ENCODE results near the gene EMC8. TPM values are rescaled to one million over a fixed set of nuclear protein-coding genes. Genes with fewer than 3 reads are reported as not detected.
A peak's percentile ranks its signal among the peaks of the same experiment; 100 is the strongest.

The EMC8 gene
- total RNA-seq = 10 to 100 TPM; 18.8 to 40.7 TPM

GRCh38 chr16:85799497-85800320 is at the start of gene EMC8, which contains the start of gene COX4I1:
Gene EMC8, minus strand, starts transcription at chr16:85799544. Its CDS starts 249 bp downstream, at chr16:85799295.
Gene COX4I1, plus strand, starts transcription at chr16:85799695. Its CDS starts 1,511 bp downstream, at chr16:85801206.
- Histone ChIP-seq H3K27me3 (no peaks in the 10 kb centered on the region), H3K4me1 (peaks cover 0 to 41% of the 10 kb centered on the region in 2 donors), H3K9me3 (no peaks in the 10 kb centered on the region), H3K36me3 (peaks cover 49% of the 10 kb centered on the region), H3K27ac (peak within 1 kb of the TSS; percentile 89 to 97), H3K4me3 (peak within 1 kb of the TSS; percentile 71 to 100)
- TF ChIP-seq CTCF (IDR thresholded peaks at IDR 0.05) = peak in 1 of 2 donors; percentile 26
- DNase-seq (ENCODE audit: low spot score) = peak; percentile 91

- DNase-seq (ENCODE audit: low spot score) = no peak
- H3K27me3 ChIP-seq = no peaks in the 10 kb centered on the region
Observed at GRCh38 chr16:85848986-85849385, 49.6 kb upstream of the EMC8 start.

GRCh38 chr16:85847681-85848601 is 48.6 kb upstream of the EMC8 start:
- Histone ChIP-seq H3K27ac (no peak overlapping the region), H3K27me3 (no peaks in the 10 kb centered on the region), H3K4me1 (no peaks in the 10 kb centered on the region), H3K36me3 (no peaks in the 10 kb centered on the region), H3K9me3 (peaks cover 0 to 2% of the 10 kb centered on the region in 2 donors), H3K4me3 (no peak overlapping the region)
- no peak for DNase-seq (ENCODE audit: low spot score)
- TF ChIP-seq CTCF (IDR thresholded peaks at IDR 0.05) = no peak

More at GRCh38 chr16:85848986-85849385, 49.6 kb upstream of the EMC8 start:
- H3K4me3 ChIP-seq = no peak overlapping the region
- H3K9me3 ChIP-seq = no peaks in the 10 kb centered on the region
- no peak for TF ChIP-seq CTCF (IDR thresholded peaks at IDR 0.05)
- H3K27ac ChIP-seq = no peak overlapping the region
- H3K36me3 ChIP-seq = no peaks in the 10 kb centered on the region
- no peaks in the 10 kb centered on the region for H3K4me1 ChIP-seq

GRCh38 chr16:85847036-85847435 is 47.7 kb upstream of the EMC8 start:
- Histone ChIP-seq H3K36me3 (no peaks in the 10 kb centered on the region), H3K4me3 (no peak overlapping the region), H3K27me3 (no peaks in the 10 kb centered on the region), H3K9me3 (peaks cover 0 to 8% of the 10 kb centered on the region in 2 donors), H3K27ac (no peak overlapping the region), H3K4me1 (no peaks in the 10 kb centered on the region)
- no peak for TF ChIP-seq CTCF (IDR thresholded peaks at IDR 0.05)
- no peak for DNase-seq (ENCODE audit: low spot score)

- H3K27me3 ChIP-seq = no peaks in the 10 kb centered on the region
- peaks cover 0 to 8% of the 10 kb centered on the region in 2 donors for H3K9me3 ChIP-seq
- no peak overlapping the region for H3K4me3 ChIP-seq
- H3K4me1 ChIP-seq = no peaks in the 10 kb centered on the region
- DNase-seq (ENCODE audit: low spot score) = no peak
- TF ChIP-seq CTCF (IDR thresholded peaks at IDR 0.05) = no peak
- H3K36me3 ChIP-seq = no peaks in the 10 kb centered on the region
- H3K27ac ChIP-seq = no peak overlapping the region
Observed at GRCh38 chr16:85846461-85846860, 47.1 kb upstream of the EMC8 start.
